Measurements from ENCODE around the gene RUFY4.

The RUFY4 gene

GRCh38 chr2:218070587-218070986, 1.5 kb downstream of the RUFY4 start:
- H3K4me3 ChIP-seq (replicated peaks; ENCODE audit: low read depth, low read length), result no peak overlapping the region
- no peak for DNase-seq (ENCODE audit: low read depth)
- TF ChIP-seq CTCF (IDR thresholded peaks at IDR 0.05; ENCODE audit: low read length, missing control alignments), result no peak

GRCh38 chr2:218071218-218071937, 2.3 kb downstream of the RUFY4 start:
- no peak for TF ChIP-seq CTCF (IDR thresholded peaks at IDR 0.05; ENCODE audit: low read length, missing control alignments)
- DNase-seq (ENCODE audit: low read depth), result no peak

GRCh38 chr2:218072002-218072401, 2.9 kb downstream of the RUFY4 start:
- no peak overlapping the region for H3K4me3 ChIP-seq (replicated peaks; ENCODE audit: low read depth, low read length)
- DNase-seq (ENCODE audit: low read depth), result no peak
- TF ChIP-seq CTCF (IDR thresholded peaks at IDR 0.05; ENCODE audit: low read length, missing control alignments), result no peak

More at GRCh38 chr2:218071218-218071937, 2.3 kb downstream of the RUFY4 start:
- H3K4me3 ChIP-seq (replicated peaks; ENCODE audit: low read depth, low read length), result no peak overlapping the region

- no peak for TF ChIP-seq CTCF (IDR thresholded peaks at IDR 0.05; ENCODE audit: low read length, missing control alignments)
- no peak for DNase-seq (ENCODE audit: low read depth)
- no peak overlapping the region for H3K4me3 ChIP-seq (replicated peaks; ENCODE audit: low read depth, low read length)
Measured at GRCh38 chr2:218072478-218073024, 3.5 kb downstream of the RUFY4 start.

GRCh38 chr2:218073185-218073584, 4.1 kb downstream of the RUFY4 start:
- H3K4me3 ChIP-seq (replicated peaks; ENCODE audit: low read depth, low read length), result no peak overlapping the region
- no peak for TF ChIP-seq CTCF (IDR thresholded peaks at IDR 0.05; ENCODE audit: low read length, missing control alignments)
- DNase-seq (ENCODE audit: low read depth), result no peak

- H3K4me3 ChIP-seq (replicated peaks; ENCODE audit: low read depth, low read length), result no peak overlapping the region
- peak; percentile 8 for DNase-seq (ENCODE audit: low read depth)
- TF ChIP-seq CTCF (IDR thresholded peaks at IDR 0.05; ENCODE audit: low read length, missing control alignments), result peak; percentile 53
Measured at GRCh38 chr2:218074031-218074430, 5.0 kb downstream of the RUFY4 start.

All from fibroblast of pulmonary artery (primary cell).